HG02938 (cell line): ENCODE measurements around the gene LAMB1.

ENCODE experiments used
- ATAC-seq: cut with Tn5 transposase; IDR thresholded peaks from one replicate; pipeline ENCODE4 v1.9.1; 2021; ENCODE audit warnings: mild to moderate bottlenecking, moderate library complexity; ENCODE audit not compliant: unreplicated experiment

Gene LAMB1

GRCh38 chr7:107949443-107949935 is 53.5 kb downstream of the LAMB1 start:
- ATAC-seq = no peak

- no peak for ATAC-seq
Measured at GRCh38 chr7:107948645-107949442, 54.1 kb downstream of the LAMB1 start.

- no peak for ATAC-seq
Measured at GRCh38 chr7:107946881-107947280, 56.1 kb downstream of the LAMB1 start.

GRCh38 chr7:107946451-107946850 is 56.5 kb downstream of the LAMB1 start:
- no peak for ATAC-seq

GRCh38 chr7:107945332-107945731 is 57.6 kb downstream of the LAMB1 start:
- no peak for ATAC-seq

- ATAC-seq = no peak
Measured at GRCh38 chr7:107944411-107945169, 58.4 kb downstream of the LAMB1 start.

GRCh38 chr7:107943018-107943417 is 59.9 kb downstream of the LAMB1 start:
- ATAC-seq = no peak

GRCh38 chr7:107940951-107941350 is 62.0 kb downstream of the LAMB1 start:
- ATAC-seq = no peak

- no peak for ATAC-seq
Measured at GRCh38 chr7:107939573-107940489, 63.1 kb downstream of the LAMB1 start.

- ATAC-seq = no peak
Measured at GRCh38 chr7:107938456-107939250, 64.3 kb downstream of the LAMB1 start.

GRCh38 chr7:107937531-107937930 is 65.4 kb downstream of the LAMB1 start:
- no peak for ATAC-seq

GRCh38 chr7:107936312-107936711 is 66.6 kb downstream of the LAMB1 start:
- ATAC-seq = no peak

GRCh38 chr7:107934991-107935770 is 67.8 kb downstream of the LAMB1 start:
- ATAC-seq = no peak

GRCh38 chr7:107933386-107934013 is 69.5 kb downstream of the LAMB1 start:
- no peak for ATAC-seq

GRCh38 chr7:107932805-107933204 is 70.2 kb downstream of the LAMB1 start:
- no peak for ATAC-seq

- ATAC-seq = no peak
Measured at GRCh38 chr7:107931740-107932515, 71.0 kb downstream of the LAMB1 start.

GRCh38 chr7:107926481-107926880 is 76.5 kb downstream of the LAMB1 start:
- no peak for ATAC-seq

- ATAC-seq = peak; percentile 90
Measured at GRCh38 chr7:107924841-107925504, 78.0 kb downstream of the LAMB1 start.
